Type B pancreatic cell (in vitro differentiated cells): Measurements from ENCODE around the gene METTL26. TPM values are rescaled to one million over a fixed set of nuclear protein-coding genes. Genes with fewer than 3 reads are reported as not detected.

ENCODE experiments used
- DNase-seq: peaks from one replicate; pipeline ENCODE4 v3.0.0; 2021; ENCODE audit warnings: mixed read lengths; ENCODE audit not compliant: unreplicated experiment; ENCODE audit errors: extremely low spot score
- H3K27ac Mint-ChIP-seq: 2 replicates; pipeline ENCODE4 v1.8.0; 2021; ENCODE audit warnings: mild to moderate bottlenecking, mixed read lengths
- H3K27me3 Mint-ChIP-seq: 2 replicates; pipeline ENCODE4 v1.8.0; 2021; ENCODE audit warnings: mixed read lengths
- H3K36me3 Mint-ChIP-seq: 2 replicates; pipeline ENCODE4 v1.8.0; 2021; ENCODE audit warnings: mixed read lengths
- H3K4me1 Mint-ChIP-seq: one replicate; pipeline ENCODE4 v1.8.0; 2021; ENCODE audit warnings: mixed read lengths; ENCODE audit not compliant: unreplicated experiment
- H3K4me3 Mint-ChIP-seq: 2 replicates; pipeline ENCODE4 v1.8.0; 2021; ENCODE audit warnings: mild to moderate bottlenecking, mixed read lengths
- H3K9me3 Mint-ChIP-seq: 2 replicates; pipeline ENCODE4 v1.8.0; 2021; ENCODE audit warnings: mixed read lengths
- CTCF ChIP-seq: fragments of 200-600 bp; sonication (generic); conservative IDR thresholded peaks from 2 replicates; pipeline ENCODE4 v1.5.0; 2021; ENCODE audit warnings: antibody characterized with exemption, mild to moderate bottlenecking
- total RNA-seq: library from RNA; stranded (reverse); gene quantifications from 2 replicates; pipeline ENCODE4 v1.2.1, GENCODE V29; 2021; ENCODE audit warnings: low replicate concordance

The METTL26 gene
- total RNA-seq, 1 donor from 2014 or later: 77.0 TPM

- Mint-ChIP-seq H3K27me3 (no peaks in the 10 kb centered on the region), H3K36me3 (no peaks in the 10 kb centered on the region), H3K27ac (peak within 1 kb of the TSS; percentile 79), H3K9me3 (no peaks in the 10 kb centered on the region), H3K4me3 (peak within 1 kb of the TSS; percentile 84), H3K4me1 (no peaks in the 10 kb centered on the region)
- DNase-seq: peak; percentile 95
- TF ChIP-seq CTCF: no peak
These were observed 12.9 kb upstream of the METTL26 start, which contains the start of gene WDR90 for GRCh38 chr16:648781-649589. WDR90 (plus strand) TSS chr16:649365; CDS start chr16:649417, 52 bp downstream.

GRCh38 chr16:648071-648780 is 12.1 kb upstream of the METTL26 start:
- H3K27ac Mint-ChIP-seq: peak overlapping the region; percentile 79

DNA sequence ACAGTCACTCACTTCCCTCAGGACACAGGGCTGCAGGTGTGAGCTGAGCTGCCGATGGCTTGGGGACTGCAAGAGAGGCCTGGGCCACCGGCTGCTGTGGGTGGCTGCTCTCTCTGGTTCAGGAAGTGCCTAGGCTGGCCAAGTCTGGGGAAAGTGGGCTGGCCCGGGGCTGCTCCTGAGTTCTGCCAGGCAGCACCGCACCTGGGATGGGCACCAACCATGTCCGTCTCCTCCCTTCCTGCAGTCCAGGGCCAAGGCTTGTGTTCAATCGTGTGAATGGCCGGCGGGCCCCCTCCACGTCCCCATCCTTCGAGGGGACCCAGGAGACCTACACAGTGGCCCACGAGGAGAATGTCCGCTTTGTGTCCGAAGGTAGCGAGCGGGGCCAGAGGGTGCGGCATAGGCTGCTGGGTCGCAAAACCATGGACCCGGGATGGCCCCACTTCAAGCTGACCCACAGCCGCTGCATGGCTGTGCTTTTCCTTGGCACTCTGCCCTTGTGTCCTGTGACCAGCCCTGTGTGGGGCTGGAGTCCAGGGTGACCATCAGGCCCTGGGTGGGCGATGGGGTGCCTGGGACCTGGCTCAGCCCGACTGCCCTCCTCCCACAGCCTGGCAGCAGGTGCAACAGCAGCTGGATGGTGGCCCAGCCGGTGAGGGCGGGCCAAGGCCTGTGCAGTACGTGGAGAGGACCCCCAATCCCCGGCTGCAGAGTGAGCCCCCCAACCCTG is 11.2 kb upstream of the METTL26 start:
- H3K27ac Mint-ChIP-seq: peak overlapping the region; percentile 13
- TF ChIP-seq CTCF: no peak
- H3K9me3 Mint-ChIP-seq: no peaks in the 10 kb centered on the region
- no peaks in the 10 kb centered on the region for H3K36me3 Mint-ChIP-seq
- no peak overlapping the region for H3K4me3 Mint-ChIP-seq
- no peak for DNase-seq
- H3K27me3 Mint-ChIP-seq: no peaks in the 10 kb centered on the region
- H3K4me1 Mint-ChIP-seq: no peaks in the 10 kb centered on the region

More at GRCh38 chr16:648071-648780, 12.1 kb upstream of the METTL26 start:
- no peaks in the 10 kb centered on the region for H3K36me3 Mint-ChIP-seq
- H3K4me1 Mint-ChIP-seq: no peaks in the 10 kb centered on the region
- peak overlapping the region; percentile 84 for H3K4me3 Mint-ChIP-seq
- peak; percentile 62 for TF ChIP-seq CTCF
- no peaks in the 10 kb centered on the region for H3K9me3 Mint-ChIP-seq
- DNase-seq: no peak
- H3K27me3 Mint-ChIP-seq: no peaks in the 10 kb centered on the region

GRCh38 chr16:646679-647172 is 10.6 kb upstream of the METTL26 start:
- Mint-ChIP-seq H3K36me3 (no peaks in the 10 kb centered on the region), H3K27ac (peak overlapping the region; percentile 13), H3K9me3 (no peaks in the 10 kb centered on the region), H3K27me3 (no peaks in the 10 kb centered on the region), H3K4me3 (no peak overlapping the region), H3K4me1 (no peaks in the 10 kb centered on the region)
- DNase-seq: no peak
- TF ChIP-seq CTCF: no peak

DNA sequence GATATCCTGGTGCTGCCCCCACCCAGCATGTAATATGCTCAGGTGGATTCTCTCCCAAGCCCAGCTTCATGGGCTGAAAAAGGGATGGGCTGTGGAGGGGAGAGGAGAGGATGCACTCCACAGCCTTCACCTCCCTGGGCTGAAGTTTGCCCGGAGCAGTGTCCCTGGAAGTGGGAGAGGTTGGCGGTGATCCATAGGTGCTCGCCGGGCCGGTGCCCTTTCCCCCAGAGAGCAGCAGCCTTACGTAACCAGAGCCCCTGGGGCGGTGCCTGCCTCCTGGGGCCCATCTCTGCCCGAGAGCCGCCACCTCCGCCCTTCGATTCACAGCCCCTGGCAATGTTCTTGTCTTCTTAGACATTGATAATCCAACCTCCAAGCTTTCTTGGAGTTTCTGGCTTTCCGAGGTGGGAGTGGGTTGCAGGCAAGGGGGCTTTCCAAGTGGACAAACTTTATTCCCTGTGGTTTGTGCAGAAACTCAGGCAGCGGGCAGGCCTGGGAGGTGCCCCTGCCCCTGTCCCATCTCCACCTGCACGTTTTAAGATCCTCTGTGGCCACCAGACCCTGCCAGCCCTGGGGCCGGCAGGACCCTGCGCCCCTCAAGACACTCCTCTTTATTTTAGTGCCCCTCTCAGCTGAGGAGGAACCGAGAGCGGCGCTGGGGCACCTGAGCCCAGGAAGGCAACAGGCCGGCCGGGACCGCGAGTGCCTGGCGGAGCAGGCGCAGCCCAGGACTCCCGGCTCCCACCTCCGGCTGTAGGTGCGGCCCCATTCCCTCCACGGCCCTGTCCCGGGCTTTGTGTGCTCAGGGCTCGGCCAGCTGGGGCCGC is 10.0 kb upstream of the METTL26 start:
- H3K4me3 Mint-ChIP-seq: peak overlapping the region; percentile 69
- H3K36me3 Mint-ChIP-seq: no peaks in the 10 kb centered on the region
- no peaks in the 10 kb centered on the region for H3K9me3 Mint-ChIP-seq
- no peak for DNase-seq
- H3K4me1 Mint-ChIP-seq: no peaks in the 10 kb centered on the region
- H3K27me3 Mint-ChIP-seq: no peaks in the 10 kb centered on the region
- peak overlapping the region; percentile 73 for H3K27ac Mint-ChIP-seq
- TF ChIP-seq CTCF: no peak
